Activated T-helper 17 cell treated with anti-CD3 and anti-CD28 coated beads, Interleukin-2, amount 50 U/mL, for 72 hours (primary cell): Measurements from ENCODE around the gene DNAH7. TPM values are rescaled to one million over a fixed set of nuclear protein-coding genes. Genes with fewer than 3 reads are reported as not detected.

ENCODE experiments used
- ATAC-seq: fragments of 150-1000 bp; cut with Tn5 transposase; replicated peaks from 2 replicates; pipeline ENCODE4 v1.10.0; 2021; ENCODE audit warnings: mild to moderate bottlenecking, moderate library complexity
- H3K27ac Mint-ChIP-seq: one replicate; pipeline ENCODE4 v1.8.0; 2022; ENCODE audit warnings: mixed read lengths
- H3K27me3 Mint-ChIP-seq: one replicate; pipeline ENCODE4 v1.8.0; 2022; ENCODE audit warnings: mixed read lengths
- H3K36me3 Mint-ChIP-seq: one replicate; pipeline ENCODE4 v1.8.0; 2022; ENCODE audit warnings: low read depth, mild to moderate bottlenecking, mixed read lengths
- H3K4me1 Mint-ChIP-seq: one replicate; pipeline ENCODE4 v1.8.0; 2022; ENCODE audit warnings: mixed read lengths
- H3K4me3 Mint-ChIP-seq: one replicate; pipeline ENCODE4 v1.8.0; 2022; ENCODE audit warnings: mild to moderate bottlenecking, mixed read lengths
- H3K9me3 Mint-ChIP-seq: one replicate; pipeline ENCODE4 v1.8.0; 2022; ENCODE audit warnings: mixed read lengths
- total RNA-seq, 2 donors: library from RNA; stranded (reverse); gene quantifications; one replicate each; pipeline ENCODE4 v1.2.3, GENCODE V29; 2022

Gene DNAH7
- total RNA-seq, 2 donors from 2014 or later, result not detected

- no peak overlapping the region for H3K4me3 Mint-ChIP-seq
- H3K36me3 Mint-ChIP-seq, result no peaks in the 10 kb centered on the region
- no peaks in the 10 kb centered on the region for H3K27me3 Mint-ChIP-seq
- no peaks in the 10 kb centered on the region for H3K4me1 Mint-ChIP-seq
- no peak overlapping the region for H3K27ac Mint-ChIP-seq
- ATAC-seq, result no peak
- no peaks in the 10 kb centered on the region for H3K9me3 Mint-ChIP-seq
These were observed 9.1 kb downstream of the DNAH7 start for GRCh38 chr2:196059491-196059960.

GRCh38 chr2:196054631-196055030 lies 14.0 kb downstream of the DNAH7 start:
- Mint-ChIP-seq H3K4me3 (no peak overlapping the region), H3K27ac (no peak overlapping the region), H3K36me3 (no peaks in the 10 kb centered on the region), H3K4me1 (no peaks in the 10 kb centered on the region), H3K27me3 (no peaks in the 10 kb centered on the region), H3K9me3 (no peaks in the 10 kb centered on the region)
- ATAC-seq, result no peak

GRCh38 chr2:196046123-196046917 lies 22.3 kb downstream of the DNAH7 start:
- Mint-ChIP-seq H3K27me3 (peaks cover 21% of the 10 kb centered on the region), H3K4me3 (no peak overlapping the region), H3K36me3 (no peaks in the 10 kb centered on the region), H3K9me3 (peaks cover 1% of the 10 kb centered on the region), H3K27ac (no peak overlapping the region), H3K4me1 (no peaks in the 10 kb centered on the region)
- no peak for ATAC-seq

DNA sequence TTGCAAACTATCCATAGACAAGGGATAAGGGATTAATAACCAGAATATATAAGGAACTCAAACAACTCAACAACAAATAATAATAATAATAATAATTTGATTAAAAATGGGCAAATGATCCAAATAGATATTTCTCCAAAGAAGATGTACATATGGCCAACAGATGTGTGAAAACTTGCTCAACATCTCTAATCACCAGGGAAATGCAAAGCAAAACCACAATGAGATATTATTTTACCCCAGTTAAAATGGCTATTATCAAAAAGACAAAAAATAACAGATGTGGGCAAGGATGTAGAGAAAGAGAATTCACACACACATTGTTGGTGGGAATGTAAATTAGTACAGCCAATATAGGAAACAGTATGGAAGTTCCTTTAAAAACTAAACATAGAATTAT lies 26.9 kb downstream of the DNAH7 start:
- no peaks in the 10 kb centered on the region for H3K4me1 Mint-ChIP-seq
- H3K4me3 Mint-ChIP-seq, result no peak overlapping the region
- no peak overlapping the region for H3K27ac Mint-ChIP-seq
- H3K27me3 Mint-ChIP-seq, result peaks cover 32% of the 10 kb centered on the region
- no peaks in the 10 kb centered on the region for H3K36me3 Mint-ChIP-seq
- peaks cover 28% of the 10 kb centered on the region for H3K9me3 Mint-ChIP-seq
- ATAC-seq, result no peak

DNA sequence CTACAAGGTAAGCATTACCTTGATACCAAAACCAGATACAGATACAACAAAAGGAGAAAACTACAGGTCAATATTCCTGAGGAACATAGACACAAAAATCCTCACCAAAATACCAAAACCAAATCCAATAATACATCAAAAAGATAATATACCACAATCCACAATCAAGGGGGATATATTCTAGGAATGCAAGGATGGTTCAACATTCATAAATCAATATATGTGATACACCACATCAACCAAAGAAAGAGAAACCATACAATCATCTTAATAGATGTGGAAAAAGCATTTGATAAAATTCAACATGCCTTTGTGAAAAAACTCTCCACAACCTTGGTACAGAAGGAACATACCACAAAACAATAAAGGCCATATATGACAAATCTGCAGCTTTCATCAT lies 28.4 kb downstream of the DNAH7 start:
- no peaks in the 10 kb centered on the region for H3K4me1 Mint-ChIP-seq
- no peaks in the 10 kb centered on the region for H3K36me3 Mint-ChIP-seq
- H3K9me3 Mint-ChIP-seq, result peaks cover 28% of the 10 kb centered on the region
- H3K27me3 Mint-ChIP-seq, result peaks cover 30% of the 10 kb centered on the region
- no peak overlapping the region for H3K4me3 Mint-ChIP-seq
- no peak for ATAC-seq
- no peak overlapping the region for H3K27ac Mint-ChIP-seq

GRCh38 chr2:196036442-196036841 lies 32.2 kb downstream of the DNAH7 start:
- Mint-ChIP-seq H3K4me1 (no peaks in the 10 kb centered on the region), H3K36me3 (no peaks in the 10 kb centered on the region), H3K27ac (no peak overlapping the region), H3K4me3 (no peak overlapping the region), H3K9me3 (peaks cover 33% of the 10 kb centered on the region), H3K27me3 (peaks cover 37% of the 10 kb centered on the region)
- ATAC-seq, result no peak

GRCh38 chr2:196018037-196018436 lies 50.6 kb downstream of the DNAH7 start:
- Mint-ChIP-seq H3K4me1 (no peaks in the 10 kb centered on the region), H3K27ac (no peak overlapping the region), H3K27me3 (peaks cover 16% of the 10 kb centered on the region), H3K9me3 (no peaks in the 10 kb centered on the region), H3K36me3 (no peaks in the 10 kb centered on the region), H3K4me3 (no peak overlapping the region)
- no peak for ATAC-seq

- no peaks in the 10 kb centered on the region for H3K4me1 Mint-ChIP-seq
- H3K4me3 Mint-ChIP-seq, result no peak overlapping the region
- H3K9me3 Mint-ChIP-seq, result no peaks in the 10 kb centered on the region
- no peak overlapping the region for H3K27ac Mint-ChIP-seq
- H3K27me3 Mint-ChIP-seq, result peaks cover 16% of the 10 kb centered on the region
- no peak for ATAC-seq
- H3K36me3 Mint-ChIP-seq, result no peaks in the 10 kb centered on the region
These were observed 56.3 kb downstream of the DNAH7 start for GRCh38 chr2:196012314-196012713.

DNA sequence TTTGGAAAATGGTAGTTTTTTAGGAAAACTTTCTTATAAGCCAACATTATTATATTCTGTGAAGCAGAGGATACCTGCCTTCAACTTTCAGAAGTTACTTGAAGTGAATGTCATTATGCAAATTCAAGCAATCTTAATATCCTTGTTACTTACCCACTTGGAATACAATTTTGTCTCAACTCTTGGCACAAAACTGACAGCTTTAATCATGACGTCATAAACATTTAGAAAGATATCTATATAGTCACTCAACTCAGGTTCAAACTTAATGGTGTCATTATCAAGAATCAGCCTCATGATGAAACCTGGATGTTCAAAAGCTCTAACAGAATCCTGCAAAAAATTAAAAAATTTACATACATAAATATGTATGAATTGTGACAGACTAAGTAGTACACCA lies 68.1 kb downstream of the DNAH7 start:
- no peak for ATAC-seq
- H3K36me3 Mint-ChIP-seq, result no peaks in the 10 kb centered on the region
- H3K4me1 Mint-ChIP-seq, result no peaks in the 10 kb centered on the region
- peaks cover 8% of the 10 kb centered on the region for H3K27me3 Mint-ChIP-seq
- peaks cover under 1% of the 10 kb centered on the region for H3K9me3 Mint-ChIP-seq
- H3K27ac Mint-ChIP-seq, result no peak overlapping the region
- H3K4me3 Mint-ChIP-seq, result no peak overlapping the region

DNA sequence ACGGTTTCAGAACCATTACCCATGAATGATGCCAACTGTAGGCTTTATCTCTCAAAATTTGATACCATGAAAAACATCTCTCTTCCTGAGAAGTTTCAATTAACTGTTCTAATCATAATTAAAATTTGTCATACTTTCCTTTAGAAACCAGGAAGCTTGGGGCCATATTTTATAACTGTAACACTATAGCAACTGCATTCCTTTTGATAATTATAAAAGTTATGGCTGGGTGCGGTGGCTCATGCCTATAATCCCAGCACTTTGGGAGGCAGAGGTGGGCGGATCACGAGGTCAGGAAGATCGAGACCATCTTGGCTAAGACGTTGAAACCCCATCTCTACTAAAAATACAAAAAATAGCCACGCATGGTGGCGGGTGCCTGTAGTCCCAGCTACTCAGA lies 70.6 kb downstream of the DNAH7 start:
- no peak overlapping the region for H3K4me3 Mint-ChIP-seq
- H3K36me3 Mint-ChIP-seq, result no peaks in the 10 kb centered on the region
- H3K27ac Mint-ChIP-seq, result no peak overlapping the region
- no peaks in the 10 kb centered on the region for H3K9me3 Mint-ChIP-seq
- H3K4me1 Mint-ChIP-seq, result no peaks in the 10 kb centered on the region
- peaks cover 8% of the 10 kb centered on the region for H3K27me3 Mint-ChIP-seq
- no peak for ATAC-seq

DNA sequence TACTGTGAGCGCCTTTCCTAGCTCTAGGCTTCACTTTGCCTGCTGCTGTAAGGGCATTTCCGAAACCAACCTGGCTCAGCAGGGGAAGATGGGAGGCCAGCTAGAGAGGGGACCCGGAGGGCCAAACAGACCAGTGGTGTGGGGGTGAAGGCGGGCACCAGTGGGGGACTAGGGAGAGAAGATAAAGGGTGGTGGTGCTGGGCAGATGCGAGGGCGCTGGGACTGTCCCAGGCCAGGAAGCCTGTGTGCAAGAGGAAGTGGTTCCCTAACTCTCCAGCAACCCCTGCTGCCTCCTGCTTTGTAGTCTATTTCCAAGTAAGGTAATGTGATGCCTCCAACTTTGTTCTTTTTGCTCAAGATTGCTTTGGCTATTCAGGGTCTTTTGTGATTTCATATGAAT lies 73.1 kb downstream of the DNAH7 start:
- H3K27ac Mint-ChIP-seq, result no peak overlapping the region
- no peaks in the 10 kb centered on the region for H3K4me1 Mint-ChIP-seq
- no peak for ATAC-seq
- no peaks in the 10 kb centered on the region for H3K36me3 Mint-ChIP-seq
- peaks cover 8% of the 10 kb centered on the region for H3K27me3 Mint-ChIP-seq
- H3K9me3 Mint-ChIP-seq, result no peaks in the 10 kb centered on the region
- H3K4me3 Mint-ChIP-seq, result no peak overlapping the region

- no peak for ATAC-seq
- Mint-ChIP-seq H3K27ac (no peak overlapping the region), H3K27me3 (peaks cover 6% of the 10 kb centered on the region), H3K4me1 (no peaks in the 10 kb centered on the region), H3K9me3 (no peaks in the 10 kb centered on the region), H3K4me3 (no peak overlapping the region), H3K36me3 (no peaks in the 10 kb centered on the region)
These were observed 75.0 kb downstream of the DNAH7 start for GRCh38 chr2:195993623-195994022.

- Mint-ChIP-seq H3K27me3 (peaks cover 5% of the 10 kb centered on the region), H3K9me3 (no peaks in the 10 kb centered on the region), H3K36me3 (no peaks in the 10 kb centered on the region), H3K4me1 (peaks cover 12% of the 10 kb centered on the region), H3K4me3 (no peak overlapping the region), H3K27ac (no peak overlapping the region)
- ATAC-seq, result no peak
These were observed 82.9 kb downstream of the DNAH7 start for GRCh38 chr2:195985741-195986140.

- Mint-ChIP-seq H3K27me3 (peaks cover 5% of the 10 kb centered on the region), H3K4me3 (no peak overlapping the region)
These were observed 83.5 kb downstream of the DNAH7 start for GRCh38 chr2:195984923-195985726.

GRCh38 chr2:195967336-195967735 lies 101.3 kb downstream of the DNAH7 start:
- Mint-ChIP-seq H3K9me3 (no peaks in the 10 kb centered on the region), H3K36me3 (no peaks in the 10 kb centered on the region), H3K27ac (no peak overlapping the region), H3K4me1 (no peaks in the 10 kb centered on the region), H3K27me3 (peaks cover 28% of the 10 kb centered on the region), H3K4me3 (no peak overlapping the region)
- no peak for ATAC-seq

More at GRCh38 chr2:195984923-195985726, 83.5 kb downstream of the DNAH7 start:
- Mint-ChIP-seq H3K36me3 (no peaks in the 10 kb centered on the region), H3K9me3 (peaks cover 3% of the 10 kb centered on the region), H3K27ac (no peak overlapping the region), H3K4me1 (peaks cover 12% of the 10 kb centered on the region)
- ATAC-seq, result no peak
